GM12872 (cell line): Measurements from ENCODE around the gene PLAAT4.

Source experiments
- TF ChIP-seq, protein P1 (sequence below): IDR thresholded peaks from 3 replicates; pipeline ENCODE4 v1.5.1; 2011; ENCODE audit warnings: low read depth, mild to moderate bottlenecking, low read length, moderate library complexity; ENCODE audit not compliant: insufficient read depth

Gene PLAAT4

DNA sequence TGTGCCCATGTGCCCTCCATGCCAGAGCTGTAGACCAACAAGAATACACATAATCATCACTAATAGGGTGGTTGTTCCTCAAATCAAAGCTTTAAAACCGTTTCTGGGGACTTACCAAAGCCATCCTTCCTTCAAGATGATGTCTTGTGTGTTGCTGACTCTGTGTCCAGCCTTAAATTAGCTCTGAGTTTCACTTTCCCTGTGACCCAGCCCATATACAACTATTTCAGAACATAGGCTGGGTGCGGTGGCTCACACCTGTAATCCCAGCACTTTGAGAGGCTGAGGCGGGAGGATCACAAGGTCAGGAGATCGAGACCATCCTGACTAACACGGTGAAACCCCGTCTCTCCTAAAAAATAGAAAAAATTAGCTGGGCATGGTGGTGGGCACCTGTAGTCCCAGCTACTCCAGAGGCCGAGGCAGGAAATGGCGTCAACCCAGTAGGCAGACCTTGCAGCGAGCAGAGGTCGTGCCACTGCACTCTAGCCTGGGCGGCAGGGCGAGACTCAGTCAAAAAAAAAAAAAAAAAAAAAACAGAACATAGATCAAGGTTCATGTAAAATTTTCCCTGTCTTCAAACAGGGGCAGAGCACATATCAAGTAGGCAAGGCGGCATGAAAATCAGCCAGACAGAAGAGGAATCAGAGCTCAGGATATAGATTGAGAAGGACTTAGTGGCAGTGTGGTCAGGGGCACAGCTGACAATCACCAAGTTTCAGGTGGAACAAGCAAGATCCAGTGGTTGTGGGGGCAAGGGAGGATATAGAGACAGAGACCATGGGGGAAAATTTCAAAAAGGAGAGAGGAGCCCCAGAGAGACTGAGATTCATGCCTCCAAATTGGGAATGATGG lies 26.8 kb downstream of the PLAAT4 start, which contains the start of gene PLAAT2:
Gene PLAAT2, minus strand, starts transcription at position 179 of the 855 bp plus-strand sequence. Its CDS starts 55 bp downstream, at position 124.
- TF ChIP-seq, protein P1, sequence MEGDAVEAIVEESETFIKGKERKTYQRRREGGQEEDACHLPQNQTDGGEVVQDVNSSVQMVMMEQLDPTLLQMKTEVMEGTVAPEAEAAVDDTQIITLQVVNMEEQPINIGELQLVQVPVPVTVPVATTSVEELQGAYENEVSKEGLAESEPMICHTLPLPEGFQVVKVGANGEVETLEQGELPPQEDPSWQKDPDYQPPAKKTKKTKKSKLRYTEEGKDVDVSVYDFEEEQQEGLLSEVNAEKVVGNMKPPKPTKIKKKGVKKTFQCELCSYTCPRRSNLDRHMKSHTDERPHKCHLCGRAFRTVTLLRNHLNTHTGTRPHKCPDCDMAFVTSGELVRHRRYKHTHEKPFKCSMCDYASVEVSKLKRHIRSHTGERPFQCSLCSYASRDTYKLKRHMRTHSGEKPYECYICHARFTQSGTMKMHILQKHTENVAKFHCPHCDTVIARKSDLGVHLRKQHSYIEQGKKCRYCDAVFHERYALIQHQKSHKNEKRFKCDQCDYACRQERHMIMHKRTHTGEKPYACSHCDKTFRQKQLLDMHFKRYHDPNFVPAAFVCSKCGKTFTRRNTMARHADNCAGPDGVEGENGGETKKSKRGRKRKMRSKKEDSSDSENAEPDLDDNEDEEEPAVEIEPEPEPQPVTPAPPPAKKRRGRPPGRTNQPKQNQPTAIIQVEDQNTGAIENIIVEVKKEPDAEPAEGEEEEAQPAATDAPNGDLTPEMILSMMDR: no peak

DNA sequence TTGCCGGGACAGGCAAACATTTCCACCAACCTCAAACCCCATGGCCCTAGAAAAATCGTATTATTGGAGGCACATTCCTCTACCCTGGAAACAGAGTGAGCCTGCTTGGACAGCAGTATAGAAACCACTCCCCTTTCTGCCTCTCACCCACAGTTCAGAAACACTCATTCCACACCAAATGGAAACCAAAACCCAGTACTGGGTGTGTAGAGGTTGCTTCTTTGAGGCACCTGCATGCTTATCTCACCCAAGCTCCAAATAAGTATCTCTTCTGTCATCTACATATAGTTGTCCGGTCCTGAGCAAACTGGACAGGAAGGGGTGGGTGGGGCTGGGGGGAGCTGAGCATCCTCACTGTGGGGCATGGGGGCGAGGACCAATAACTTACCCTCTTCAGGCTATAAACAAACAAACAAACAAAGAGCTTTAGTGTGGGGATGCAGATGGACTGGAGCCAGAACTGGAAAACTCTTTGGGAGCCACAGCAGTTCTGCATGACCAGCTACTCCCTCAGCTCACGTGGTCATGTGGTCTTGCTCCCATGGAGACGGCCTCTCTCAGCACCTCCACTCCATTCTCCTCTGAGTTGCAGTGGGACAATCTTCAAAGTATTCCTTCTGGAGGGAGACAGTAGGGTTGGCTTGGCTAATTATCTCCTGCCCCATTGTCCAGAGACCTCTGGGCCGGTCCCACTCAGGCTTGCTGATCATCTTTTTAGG lies 27.6 kb downstream of the PLAAT4 start:
- TF ChIP-seq, protein P1: no peak

DNA sequence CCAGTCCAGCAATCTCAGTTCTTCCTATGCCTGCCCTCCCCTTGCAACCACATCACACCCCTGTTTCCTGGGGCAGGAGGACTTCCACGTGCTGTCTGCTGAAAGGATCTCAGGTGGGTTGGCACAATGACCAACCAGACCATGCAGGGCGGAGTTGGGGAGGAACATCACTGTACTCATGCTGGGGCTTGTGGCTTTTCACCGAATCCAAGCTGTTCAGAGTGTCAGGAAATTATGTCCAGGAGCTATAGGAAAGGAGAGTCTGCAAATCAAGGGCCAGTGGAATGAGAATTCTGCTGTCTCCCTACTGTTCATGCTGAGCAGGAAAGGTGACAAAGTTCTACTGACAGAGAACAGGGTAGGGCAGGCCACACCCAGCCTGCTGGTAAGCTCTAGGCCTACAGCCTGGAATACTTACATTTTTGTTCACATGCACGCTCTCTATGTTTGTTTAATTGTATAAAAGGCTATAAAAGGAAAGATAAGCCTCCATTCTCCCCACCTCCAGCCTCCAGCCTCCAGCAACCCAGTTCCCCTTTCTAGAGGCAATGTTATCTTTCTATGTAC lies 28.3 kb downstream of the PLAAT4 start:
- TF ChIP-seq, protein P1: no peak

DNA sequence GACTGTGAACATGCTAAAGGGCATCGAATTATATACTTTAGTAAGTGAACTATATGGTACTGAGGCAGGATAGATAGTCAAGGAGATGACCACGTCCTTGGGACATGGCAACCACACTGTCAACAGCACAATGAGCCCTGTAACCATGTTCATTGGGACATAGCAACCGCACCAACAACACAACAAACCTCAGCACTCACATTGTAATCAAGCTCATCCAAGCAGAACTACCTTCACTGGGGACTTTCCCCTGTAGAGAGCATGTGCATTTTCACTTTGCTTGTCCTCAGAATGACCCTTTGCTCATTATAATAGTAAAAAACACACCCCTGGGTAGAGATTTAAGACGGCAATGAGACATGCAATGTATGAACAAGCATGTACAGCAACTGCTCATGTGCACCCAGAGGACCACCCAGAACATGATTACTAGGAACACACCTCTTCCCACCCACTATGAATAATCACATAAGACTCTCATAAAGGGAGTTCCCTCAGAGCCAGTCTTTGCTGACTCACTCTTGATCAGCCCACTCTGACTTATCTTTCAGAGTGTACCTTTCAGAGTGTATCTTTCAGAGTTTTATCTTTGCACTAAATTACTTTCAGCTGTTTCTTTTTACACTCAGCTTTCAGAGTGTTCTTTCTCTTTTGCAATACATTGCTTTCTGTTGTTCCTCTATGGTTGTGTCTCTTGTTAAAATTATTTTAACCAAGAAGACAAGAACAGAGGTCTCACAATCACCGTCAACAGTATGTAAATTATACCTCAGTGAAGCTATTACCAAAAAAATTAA lies 30.6 kb downstream of the PLAAT4 start:
- TF ChIP-seq, protein P1: no peak

DNA sequence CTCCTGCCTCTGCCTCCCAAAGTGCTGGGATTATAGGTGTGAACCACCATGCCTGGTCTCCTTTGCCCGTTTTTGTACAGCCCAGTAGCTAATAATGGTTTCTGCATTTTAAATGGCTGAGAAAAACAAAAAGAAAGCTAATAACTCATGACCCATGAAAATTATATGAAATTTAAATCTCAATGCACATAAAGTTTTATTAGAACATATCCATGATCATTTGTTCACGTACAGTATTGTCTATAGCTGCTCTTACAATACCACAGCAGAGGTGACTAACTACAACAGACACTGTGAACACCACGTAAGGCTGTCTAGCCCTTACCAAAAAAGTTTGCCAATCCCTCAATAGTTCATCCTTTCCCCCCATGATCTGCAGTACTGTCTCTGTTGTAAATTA lies 33.0 kb downstream of the PLAAT4 start:
- TF ChIP-seq, protein P1: no peak

DNA sequence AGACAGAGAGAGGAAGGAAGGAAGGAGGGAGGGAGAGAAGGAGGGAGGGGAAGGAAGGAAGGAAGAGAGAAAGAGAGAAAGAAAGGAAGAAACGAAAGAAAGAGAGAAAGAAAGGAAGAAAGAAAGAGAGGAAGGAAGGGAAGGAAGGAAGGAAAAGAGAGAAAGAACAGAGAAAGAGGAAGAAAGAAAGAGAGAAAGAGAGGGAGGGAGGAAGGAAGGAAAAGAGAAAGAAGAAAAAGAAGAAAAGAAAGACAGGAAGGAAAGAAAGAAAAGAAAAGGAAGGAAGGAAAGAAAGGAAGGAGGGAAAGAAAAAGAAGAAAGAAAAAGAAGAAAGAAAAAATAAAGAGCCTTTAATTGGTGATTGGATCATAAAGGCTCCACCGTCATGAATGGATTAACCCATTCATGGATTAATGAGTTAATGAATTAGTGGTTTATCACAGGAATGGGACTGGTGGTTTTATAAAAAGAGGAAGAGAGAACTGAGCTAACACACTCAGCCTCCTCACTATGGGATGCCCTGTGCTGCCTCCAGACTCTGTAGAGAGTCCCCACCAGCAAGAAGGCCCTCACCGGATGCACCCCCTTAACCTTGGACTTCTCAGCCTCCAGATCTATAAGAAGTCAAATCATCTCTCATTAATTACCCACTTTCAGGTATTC lies 35.5 kb downstream of the PLAAT4 start:
- TF ChIP-seq, protein P1: no peak
